Measurements from ENCODE around the gene BNIPL.

The BNIPL gene

GRCh38 chr1:151036356-151036755 lies at the start of gene BNIPL:
Gene BNIPL, plus strand, starts transcription at chr1:151036586. Its CDS starts 140 bp downstream, at chr1:151036726.
- no peak for DNase-seq

GRCh38 chr1:150987924-150988323 lies 48.5 kb upstream of the BNIPL start:
- no peak for DNase-seq

DNA sequence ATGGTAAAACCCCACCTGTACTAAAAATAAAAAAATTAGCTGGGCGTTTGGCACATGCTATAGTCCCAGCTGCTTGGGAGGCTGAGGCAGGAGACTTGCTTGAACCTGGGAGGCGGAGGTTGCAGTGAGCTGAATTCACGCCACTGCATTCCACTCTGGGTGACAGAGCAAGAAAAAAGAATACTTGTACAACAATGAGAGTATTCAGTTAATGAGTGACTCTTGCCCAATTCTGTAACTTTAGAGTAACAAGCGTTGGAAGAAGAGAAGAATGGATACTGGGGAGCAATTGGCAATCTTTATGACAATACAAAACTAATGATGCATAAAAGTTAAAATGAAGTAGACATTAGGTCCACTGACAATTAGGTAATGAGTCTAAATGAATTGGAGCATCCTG lies 43.8 kb upstream of the BNIPL start:
- no peak for DNase-seq

GRCh38 chr1:150994248-150994647 lies 42.1 kb upstream of the BNIPL start:
- DNase-seq: no peak

GRCh38 chr1:150995460-150995859 lies 40.9 kb upstream of the BNIPL start:
- no peak for DNase-seq

GRCh38 chr1:150995896-150996295 lies 40.5 kb upstream of the BNIPL start:
- DNase-seq: no peak

DNA sequence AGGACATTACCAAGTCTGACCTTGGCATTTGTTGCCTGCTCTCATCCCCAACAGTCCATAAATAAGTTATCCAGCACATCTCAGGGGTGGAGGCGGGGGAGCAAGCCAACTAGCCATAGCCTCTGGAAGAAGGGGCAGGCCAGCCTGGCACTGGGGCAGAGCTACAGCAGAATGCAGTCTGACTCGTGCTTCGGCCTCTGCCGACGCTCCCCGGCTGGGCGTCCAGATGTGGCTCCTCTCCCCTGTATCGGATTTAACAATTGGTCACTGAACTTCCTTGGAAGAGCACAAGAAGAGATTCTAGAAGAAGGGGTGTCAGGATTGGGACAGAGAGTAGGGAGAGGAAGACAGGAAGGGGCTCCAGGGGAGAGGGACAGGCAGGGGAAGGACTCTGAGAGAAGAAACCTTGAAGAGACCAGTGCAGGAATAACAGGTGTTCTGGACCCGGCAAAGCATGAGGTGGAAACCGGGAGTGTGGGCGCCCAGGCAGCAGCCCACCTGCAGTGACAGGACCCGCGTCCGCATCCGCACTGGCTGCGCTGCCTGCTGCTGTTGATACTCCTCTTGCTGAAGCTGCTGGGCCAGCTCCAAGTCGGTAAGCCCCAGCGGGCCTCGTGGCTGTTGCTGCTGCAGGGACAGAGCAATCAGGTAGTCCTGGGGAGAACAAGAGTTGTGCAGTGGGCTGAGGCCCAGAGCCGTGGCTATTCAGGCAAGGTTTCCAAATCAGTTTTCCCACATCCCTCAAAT lies 39.1 kb upstream of the BNIPL start:
- DNase-seq: no peak

- no peak for DNase-seq
These were observed 38.4 kb upstream of the BNIPL start for GRCh38 chr1:150997949-150998348.

- DNase-seq: no peak
These were observed 37.2 kb upstream of the BNIPL start for GRCh38 chr1:150999051-150999674.

DNA sequence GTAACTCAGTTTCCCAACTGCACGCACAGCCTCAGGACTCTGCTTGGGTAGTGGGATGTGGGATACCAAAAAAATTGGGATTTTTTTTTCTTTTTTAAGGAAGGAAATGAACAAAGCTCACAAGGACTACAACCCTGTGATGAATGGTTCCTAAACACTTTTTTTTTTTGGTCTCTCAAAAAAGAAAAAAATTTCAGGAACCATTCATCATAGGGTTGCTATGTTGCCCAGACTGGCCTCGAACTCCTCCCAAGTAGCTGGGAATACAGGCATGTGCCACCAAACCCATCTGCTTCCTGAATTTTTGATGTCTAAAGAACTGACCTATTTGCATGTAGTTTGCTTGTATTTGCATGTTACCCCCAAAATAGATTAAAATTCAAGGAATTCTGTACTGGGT lies 36.5 kb upstream of the BNIPL start:
- DNase-seq: no peak

- no peak for DNase-seq
These were observed 36.0 kb upstream of the BNIPL start for GRCh38 chr1:151000408-151000807.

GRCh38 chr1:151001602-151002001 lies 34.8 kb upstream of the BNIPL start:
- DNase-seq: no peak

GRCh38 chr1:151002051-151002450 lies 34.3 kb upstream of the BNIPL start:
- DNase-seq: no peak

DNA sequence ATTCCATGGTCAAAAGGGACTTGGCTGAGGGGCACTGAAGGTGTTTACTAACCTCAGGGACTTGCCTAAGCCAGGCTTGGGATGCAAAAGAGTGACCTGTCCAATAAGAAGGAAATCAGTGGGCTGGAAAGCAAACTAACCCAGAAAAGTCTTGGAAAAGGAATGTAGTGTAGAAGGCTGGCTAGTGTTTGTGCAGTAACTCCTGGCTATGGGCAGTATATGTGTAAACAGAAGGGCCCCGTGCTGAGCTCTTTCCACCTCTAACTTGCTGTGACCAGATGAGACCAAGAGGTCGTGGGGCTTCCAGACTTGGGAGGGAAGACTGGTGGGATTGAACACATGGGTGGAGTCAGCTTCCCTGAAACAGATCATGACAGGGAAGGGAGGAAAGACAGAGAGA lies 33.8 kb upstream of the BNIPL start:
- no peak for DNase-seq

GRCh38 chr1:151003180-151003579 lies 33.2 kb upstream of the BNIPL start:
- DNase-seq: no peak

GRCh38 chr1:151005729-151006319 lies 30.6 kb upstream of the BNIPL start:
- no peak for DNase-seq

DNA sequence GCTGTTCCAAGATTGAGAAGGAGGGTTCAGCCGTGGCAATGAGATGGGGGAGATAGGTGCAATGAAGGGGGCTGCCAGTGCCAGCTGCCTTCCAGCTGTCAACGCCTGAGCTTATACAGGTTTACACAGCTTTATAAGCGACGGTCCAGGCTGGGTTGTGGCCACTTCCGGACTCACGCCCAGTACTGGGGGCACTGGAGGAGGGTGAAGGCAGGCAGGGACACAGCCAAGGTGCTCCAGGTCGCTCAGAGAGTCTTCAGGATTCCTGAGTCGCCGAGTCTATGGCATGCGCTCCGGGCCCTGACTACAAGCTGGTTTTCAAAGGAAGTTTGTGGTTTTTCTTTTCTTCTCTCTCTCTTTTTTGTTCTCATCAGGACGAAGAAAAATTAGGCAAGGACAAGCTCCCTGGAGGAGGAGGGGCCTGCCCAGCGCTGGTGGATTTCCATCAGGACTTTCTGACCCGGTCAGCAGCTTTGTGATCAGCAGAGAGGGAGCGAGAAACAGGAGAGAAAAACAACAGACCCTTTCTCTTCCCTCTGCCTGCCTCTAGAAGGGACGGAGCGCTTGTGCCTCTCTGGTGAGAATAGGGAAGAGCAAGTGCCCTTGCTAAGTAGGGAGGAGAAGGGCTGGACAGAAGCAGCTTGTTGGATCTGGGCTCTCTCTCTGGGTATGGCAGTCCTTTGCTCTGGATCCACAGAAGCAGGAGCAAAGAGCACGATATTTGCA lies 29.9 kb upstream of the BNIPL start, which contains the start of gene MINDY1:
Gene MINDY1, minus strand, starts transcription at position 576 of the 726 bp plus-strand sequence. CDS start 4,285 bp downstream, outside the sequence.
- DNase-seq: peak; percentile 86

- DNase-seq: no peak
These were observed 28.5 kb upstream of the BNIPL start for GRCh38 chr1:151007853-151008243.

GRCh38 chr1:151008244-151009205 lies 27.9 kb upstream of the BNIPL start, which contains the start of gene PRUNE1:
Gene PRUNE1, plus strand, starts transcription at chr1:151008449. Its CDS starts 184 bp downstream, at chr1:151008633.
- peak; percentile 97 for DNase-seq

- DNase-seq: no peak
These were observed 27.2 kb upstream of the BNIPL start for GRCh38 chr1:151009206-151009587.

DNA sequence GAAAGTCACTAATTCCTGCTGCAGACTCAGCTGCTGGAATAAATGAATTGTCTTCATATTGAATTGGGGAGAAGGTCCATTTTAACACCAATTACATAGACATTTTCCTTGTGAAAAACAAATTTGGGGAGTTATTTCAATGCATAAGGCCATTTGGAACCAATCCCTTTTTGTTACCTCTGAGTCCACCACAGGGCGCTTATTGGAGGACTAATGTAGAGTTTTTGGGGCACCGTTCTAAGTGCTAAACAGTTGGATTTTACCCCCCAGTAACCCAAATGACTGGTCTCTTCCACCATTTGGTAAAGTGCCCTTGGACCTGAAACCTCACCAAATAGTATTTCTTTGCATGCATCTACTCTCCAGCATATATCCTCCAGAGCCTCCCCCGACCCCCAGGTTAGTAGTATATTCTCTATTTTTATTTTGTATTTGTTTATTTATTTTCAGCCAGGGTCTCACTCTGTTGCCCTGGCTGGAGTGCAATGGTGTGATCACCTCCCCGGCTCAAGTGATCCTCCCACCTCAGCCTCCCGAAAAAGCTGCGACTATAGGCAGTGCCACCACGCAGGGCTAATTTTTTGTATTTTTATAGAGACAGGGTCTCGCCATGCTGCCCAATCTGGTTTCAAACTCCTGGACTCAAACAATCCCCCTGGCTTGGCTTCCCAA lies 26.6 kb upstream of the BNIPL start:
- no peak for DNase-seq

- no peak for DNase-seq
These were observed 26.1 kb upstream of the BNIPL start for GRCh38 chr1:151010346-151010726.

Measured in femur (tissue), 1 donor.